OCI-LY7 (cell line): Measurements from ENCODE around the gene CKMT2. TPM values are rescaled to one million over a fixed set of nuclear protein-coding genes. Genes with fewer than 3 reads are reported as not detected.

Source experiments
- BruUV-seq: library from RNA; stranded (reverse); fragments of 400-500 nt; replicated peaks from 2 replicates; lab custom pipeline; 2021; lab: Mats Ljungman, UMichigan
- CTCF ChIA-PET: fragments of 300-600 bp; sonication (Branson Sonifier 250); formaldehyde crosslinking; loops from one replicate; lab custom pipeline; 2022; ENCODE audit warnings: antibody characterized with exemption; ENCODE audit not compliant: unreplicated experiment; lab: Charles Lee
- POLR2A ChIA-PET: fragments of 300-600 bp; sonication (Branson Sonifier 250); formaldehyde crosslinking; loops from one replicate; lab custom pipeline; 2022; ENCODE audit warnings: antibody characterized with exemption; lab: Charles Lee
- DNase-seq: peaks from one replicate; pipeline ENCODE4 v3.0.0-alpha.2; 2015; ENCODE audit warnings: low spot score
- H2AFZ ChIP-seq: fragments of 200-600 bp; sonication (generic), shearing (Covaris generic); 2 replicates; pipeline ENCODE4 v1.6.1; 2014; ENCODE audit warnings: mild to moderate bottlenecking, antibody characterized with exemption, low read length, moderate library complexity
- H3K27ac ChIP-seq: fragments of 200-600 bp; sonication (generic); 2 replicates; pipeline ENCODE4 v1.5.1; 2014; ENCODE audit warnings: mixed run types, low read depth, mild to moderate bottlenecking, moderate library complexity, low read length, inconsistent platforms; ENCODE audit not compliant: poor library complexity, severe bottlenecking
- H3K36me3 ChIP-seq: fragments of 200-600 bp; sonication (generic); 2 replicates; pipeline ENCODE4 v1.6.1; 2014; ENCODE audit warnings: mild to moderate bottlenecking, antibody characterized with exemption, low read length, moderate library complexity, mixed read lengths; ENCODE audit not compliant: insufficient read depth
- H3K4me1 ChIP-seq: fragments of 200-600 bp; sonication (generic); 2 replicates; pipeline ENCODE4 v1.5.1; 2014; ENCODE audit warnings: mild to moderate bottlenecking, low read length; ENCODE audit not compliant: insufficient read depth, poor library complexity, severe bottlenecking
- H3K4me2 ChIP-seq: fragments of 200-600 bp; sonication (generic); 2 replicates; pipeline ENCODE4 v1.6.1; 2014; ENCODE audit warnings: mild to moderate bottlenecking, low read length
- H3K4me3 ChIP-seq: fragments of 200-600 bp; sonication (generic); 2 replicates; pipeline ENCODE4 v1.5.1; 2014; ENCODE audit warnings: mild to moderate bottlenecking, low read depth, low read length; ENCODE audit not compliant: poor library complexity, severe bottlenecking
- H3K79me2 ChIP-seq: fragments of 200-600 bp; sonication (generic); 2 replicates; pipeline ENCODE4 v1.6.1; 2016; ENCODE audit warnings: low read depth, mild to moderate bottlenecking, low read length, moderate library complexity, mixed read lengths; ENCODE audit not compliant: insufficient read depth
- H3K9me2 ChIP-seq: fragments of 200-600 bp; sonication (generic); 2 replicates; pipeline ENCODE4 v1.6.1; 2016; ENCODE audit warnings: mild to moderate bottlenecking, low read length, mixed read lengths; ENCODE audit not compliant: insufficient read depth
- H3K9me3 ChIP-seq: fragments of 200-600 bp; sonication (generic); 2 replicates; pipeline ENCODE4 v1.6.1; 2014; ENCODE audit warnings: mild to moderate bottlenecking, mixed run types, low read length, mixed read lengths
- H4K20me1 ChIP-seq: fragments of 200-600 bp; sonication (generic); 2 replicates; pipeline ENCODE4 v1.6.1; 2014; ENCODE audit warnings: mild to moderate bottlenecking, antibody characterized with exemption, low read length, moderate library complexity, mixed read lengths; ENCODE audit not compliant: insufficient read depth
- CTCF ChIP-seq: fragments of 200-600 bp; sonication (generic); conservative IDR thresholded peaks from 2 replicates; pipeline ENCODE4 v1.5.1; 2014; ENCODE audit warnings: mild to moderate bottlenecking, antibody characterized with exemption, low read length, moderate library complexity, mixed read lengths
- EZH2phosphoT487 ChIP-seq: fragments of 200-600 bp; sonication (generic); IDR thresholded peaks from 2 replicates; pipeline ENCODE4 v1.6.1; 2018; ENCODE audit warnings: low read depth, borderline replicate concordance, mild to moderate bottlenecking, mixed run types, antibody characterized with exemption, low read length, moderate library complexity, mixed read lengths
- intact Hi-C: fragments of 100-400 bp; cut with micrococcal nuclease; formaldehyde crosslinking; loops from one replicate; pipeline ENCODE4 v1.10.0; 2022; ENCODE audit not compliant: unreplicated experiment
- total RNA-seq, 2 experiments: library from RNA; depleted of rRNA in 1 of 2; stranded (reverse); fragments of >200 nt in 1 of 2; shearing (Covaris generic) in 1 of 2; gene quantifications; 2 replicates each; pipeline ENCODE4 v1.2.3, GENCODE V29; 2014 to 2022

The CKMT2 gene
- total RNA-seq, 2 experiments from 2014 or later = not detected

GRCh38 chr5:81194633-81195334, 38.3 kb upstream of the CKMT2 start:
- H3K36me3 ChIP-seq = no peaks in the 10 kb centered on the region
- no peaks in the 10 kb centered on the region for H3K79me2 ChIP-seq
- POLR2A ChIA-PET = interaction anchor here (0.7 kb wide), 2 partner anchors 13 to 588 kb away, joined by 3 to 4 read pairs; no protein-coding TSS in a partner anchor
- no peaks in the 10 kb centered on the region for H3K9me3 ChIP-seq
- TF ChIP-seq EZH2phosphoT487 (no peak), CTCF (peak; percentile 96)
- no peak overlapping the region for H3K4me2 ChIP-seq
- H3K4me3 ChIP-seq = no peak overlapping the region
- no TSS peak for BruUV-seq
- no peak overlapping the region for H3K27ac ChIP-seq
- CTCF ChIA-PET = interaction anchor here (0.6 kb wide), 1 partner anchor 710 kb away, joined by 4 read pairs; no protein-coding TSS in a partner anchor
- H2AFZ ChIP-seq = no peak overlapping the region
- intact Hi-C loops = no loop called here
- no peaks in the 10 kb centered on the region for H4K20me1 ChIP-seq
- no peaks in the 10 kb centered on the region for H3K9me2 ChIP-seq
- H3K4me1 ChIP-seq = no peaks in the 10 kb centered on the region
- DNase-seq = peak; percentile 57

GRCh38 chr5:81195335-81195929, 37.7 kb upstream of the CKMT2 start:
- ChIA-PET POLR2A (interaction anchor here (0.7 kb wide), 2 partner anchors 14 to 587 kb away, joined by 3 to 4 read pairs; no protein-coding TSS in a partner anchor), CTCF (interaction anchor here (0.6 kb wide), 1 partner anchor 711 kb away, joined by 4 read pairs; no protein-coding TSS in a partner anchor)
- H3K4me3 ChIP-seq = no peak overlapping the region
- no peaks in the 10 kb centered on the region for H3K4me1 ChIP-seq
- H3K27ac ChIP-seq = no peak overlapping the region
- no peaks in the 10 kb centered on the region for H3K79me2 ChIP-seq
- BruUV-seq = no TSS peak
- H3K36me3 ChIP-seq = no peaks in the 10 kb centered on the region
- H4K20me1 ChIP-seq = no peaks in the 10 kb centered on the region
- H3K9me3 ChIP-seq = no peaks in the 10 kb centered on the region
- intact Hi-C loops = no loop called here
- TF ChIP-seq EZH2phosphoT487 (no peak), CTCF (peak; percentile 66; the same call in 1 of the 2 replicates)
- no peaks in the 10 kb centered on the region for H3K9me2 ChIP-seq
- H2AFZ ChIP-seq = no peak overlapping the region
- no peak overlapping the region for H3K4me2 ChIP-seq
- no peak for DNase-seq
